H1 (cell line): ENCODE measurements around the gene HTR1D.
"Not testable (repeated sequence)": the region's sequence is repeated elsewhere in the genome, so short reads cannot be mapped to it uniquely, and the experiment has no call there.

ENCODE experiments used
- EGR1 ChIP-seq: IDR thresholded peaks from 2 replicates; pipeline ENCODE4 v1.6.1; 2011; ENCODE audit warnings: low read depth, low read length, borderline replicate concordance
- POLR2AphosphoS5 ChIP-seq: IDR thresholded peaks from 2 replicates; pipeline ENCODE4 v1.6.1; 2011; ENCODE audit warnings: low read depth, low read length
- POU5F1 ChIP-seq: IDR thresholded peaks from 2 replicates; pipeline ENCODE4 v1.6.1; 2011; ENCODE audit warnings: low read depth, mild to moderate bottlenecking, low read length, moderate library complexity
- TF ChIP-seq, protein P1 (sequence below), 3 experiments: IDR thresholded peaks; 1 replicate in 2 of 3; 2 replicates in 1 of 3; pipeline versions ENCODE4 v1.5.1 to v1.6.1; 2011; ENCODE audit warnings: low read length in 3 of 3, mild to moderate bottlenecking in 3 of 3, inconsistent platforms in 2 of 3, low read depth in 1 of 3, moderate library complexity in 1 of 3; ENCODE audit not compliant: insufficient read depth in 1 of 3; ENCODE audit errors: control extremely low read depth in 1 of 3

DNA sequence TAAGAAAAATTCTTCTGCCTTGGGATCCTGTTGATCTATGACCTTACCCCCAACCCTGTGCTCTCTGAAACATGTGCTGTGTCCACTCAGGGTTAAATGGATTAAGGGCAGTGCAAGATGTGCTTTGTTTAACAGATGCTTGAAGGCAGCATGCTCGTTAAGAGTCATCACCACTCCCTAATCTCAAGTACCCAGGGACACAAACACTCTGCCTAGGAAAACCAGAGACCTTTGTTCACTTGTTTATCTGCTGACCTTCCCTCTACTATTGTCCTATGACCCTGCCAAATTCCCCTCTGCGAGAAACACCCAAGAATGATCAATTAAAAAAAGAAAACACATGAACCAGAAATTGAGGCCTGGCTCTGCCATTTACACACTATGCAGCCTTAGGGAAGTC lies 40.8 kb upstream of the HTR1D start:
- TF ChIP-seq, protein P1, sequence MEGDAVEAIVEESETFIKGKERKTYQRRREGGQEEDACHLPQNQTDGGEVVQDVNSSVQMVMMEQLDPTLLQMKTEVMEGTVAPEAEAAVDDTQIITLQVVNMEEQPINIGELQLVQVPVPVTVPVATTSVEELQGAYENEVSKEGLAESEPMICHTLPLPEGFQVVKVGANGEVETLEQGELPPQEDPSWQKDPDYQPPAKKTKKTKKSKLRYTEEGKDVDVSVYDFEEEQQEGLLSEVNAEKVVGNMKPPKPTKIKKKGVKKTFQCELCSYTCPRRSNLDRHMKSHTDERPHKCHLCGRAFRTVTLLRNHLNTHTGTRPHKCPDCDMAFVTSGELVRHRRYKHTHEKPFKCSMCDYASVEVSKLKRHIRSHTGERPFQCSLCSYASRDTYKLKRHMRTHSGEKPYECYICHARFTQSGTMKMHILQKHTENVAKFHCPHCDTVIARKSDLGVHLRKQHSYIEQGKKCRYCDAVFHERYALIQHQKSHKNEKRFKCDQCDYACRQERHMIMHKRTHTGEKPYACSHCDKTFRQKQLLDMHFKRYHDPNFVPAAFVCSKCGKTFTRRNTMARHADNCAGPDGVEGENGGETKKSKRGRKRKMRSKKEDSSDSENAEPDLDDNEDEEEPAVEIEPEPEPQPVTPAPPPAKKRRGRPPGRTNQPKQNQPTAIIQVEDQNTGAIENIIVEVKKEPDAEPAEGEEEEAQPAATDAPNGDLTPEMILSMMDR (IDR thresholded peaks at IDR 0.05; ENCODE audit: control extremely low read depth in 1 of 3, insufficient read depth in 1 of 3, low read depth in 1 of 3, low read length in 3 of 3): not testable (repeated sequence)
- not testable (repeated sequence) for TF ChIP-seq EGR1, POU5F1, POLR2AphosphoS5
